CD4-positive, alpha-beta T cell treated with Interleukin-17A for 1 hour (primary cell): ENCODE measurements around the gene TBCCD1.
"Not testable (repeated sequence)": the region's sequence is repeated elsewhere in the genome, so short reads cannot be mapped to it uniquely, and the experiment has no call there.

ENCODE experiments used
- DNase-seq: peaks from one replicate; pipeline ENCODE4 v3.0.0-alpha.2; 2020

Gene TBCCD1

GRCh38 chr3:186551387-186551786 is 15.8 kb downstream of the TBCCD1 start:
- no peak for DNase-seq

GRCh38 chr3:186549497-186549896 is 17.6 kb downstream of the TBCCD1 start:
- DNase-seq = no peak

- no peak for DNase-seq
Measured at GRCh38 chr3:186544281-186544680, 22.9 kb downstream of the TBCCD1 start, which contains the start of gene CRYGS. TSS of gene CRYGS (minus strand) at chr3:186544380. CDS start at chr3:186544326, 54 bp downstream.

GRCh38 chr3:186540835-186541226 is 26.3 kb downstream of the TBCCD1 start:
- DNase-seq = no peak

DNA sequence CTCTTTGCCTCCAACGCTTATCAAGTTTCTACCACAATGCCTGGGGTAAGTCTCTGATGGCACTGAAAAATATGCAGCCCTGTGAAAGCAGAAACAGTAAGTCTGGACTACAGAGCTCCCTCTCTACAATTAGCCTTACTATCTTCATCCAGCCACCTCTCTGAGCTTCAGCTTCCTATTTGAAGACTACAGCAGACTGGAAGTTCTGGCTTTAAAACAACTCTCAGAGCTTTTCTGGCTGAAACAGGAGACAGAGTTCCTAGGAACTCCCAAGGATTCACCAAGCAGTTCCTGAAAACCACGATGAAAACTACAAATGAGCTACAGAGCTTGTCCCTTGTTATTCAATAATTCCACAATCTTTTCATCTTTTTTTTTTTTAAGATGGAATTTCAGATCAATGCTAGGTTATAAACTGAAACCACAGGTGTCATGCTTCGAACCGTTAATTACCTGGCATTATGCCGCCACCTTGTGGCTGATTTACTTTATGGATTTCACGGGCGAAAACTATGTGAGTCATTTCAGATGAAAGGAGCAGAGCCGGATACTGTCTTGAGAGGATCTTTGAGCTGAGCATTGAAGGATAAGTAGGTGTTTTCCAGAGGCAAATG is 26.8 kb downstream of the TBCCD1 start:
- peak; percentile 90 for DNase-seq

- no peak for DNase-seq
Measured at GRCh38 chr3:186538779-186539178, 28.4 kb downstream of the TBCCD1 start.

- DNase-seq = no peak
Measured at GRCh38 chr3:186536883-186537844, 30.0 kb downstream of the TBCCD1 start.

DNA sequence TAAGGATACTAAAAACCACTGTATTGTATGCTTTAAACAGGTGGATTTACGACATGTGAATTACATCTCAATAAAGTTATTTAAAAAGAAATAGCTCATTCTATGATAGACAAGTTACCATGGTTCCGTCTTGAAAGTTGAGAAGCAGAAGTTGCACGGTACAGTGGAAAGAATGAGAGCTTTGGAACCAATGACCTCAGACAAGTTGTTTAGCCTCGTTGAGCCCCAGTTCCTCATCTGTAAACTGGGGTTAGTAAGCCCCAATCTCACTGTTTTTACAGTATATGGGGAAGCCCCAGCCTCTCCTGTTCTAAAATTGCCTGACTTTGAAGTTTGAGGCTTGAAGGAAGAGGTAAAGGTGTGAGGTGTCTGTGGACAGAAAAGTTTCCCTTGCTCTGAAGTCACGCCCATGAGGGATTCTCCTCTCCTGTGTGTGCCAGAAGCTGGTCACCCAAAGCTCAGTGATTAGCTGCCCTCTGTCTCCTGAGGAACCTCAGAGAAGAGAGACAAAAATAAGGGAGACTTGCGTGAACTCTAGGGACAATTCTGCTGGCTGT is 32.9 kb downstream of the TBCCD1 start:
- peak; percentile 69 for DNase-seq

DNA sequence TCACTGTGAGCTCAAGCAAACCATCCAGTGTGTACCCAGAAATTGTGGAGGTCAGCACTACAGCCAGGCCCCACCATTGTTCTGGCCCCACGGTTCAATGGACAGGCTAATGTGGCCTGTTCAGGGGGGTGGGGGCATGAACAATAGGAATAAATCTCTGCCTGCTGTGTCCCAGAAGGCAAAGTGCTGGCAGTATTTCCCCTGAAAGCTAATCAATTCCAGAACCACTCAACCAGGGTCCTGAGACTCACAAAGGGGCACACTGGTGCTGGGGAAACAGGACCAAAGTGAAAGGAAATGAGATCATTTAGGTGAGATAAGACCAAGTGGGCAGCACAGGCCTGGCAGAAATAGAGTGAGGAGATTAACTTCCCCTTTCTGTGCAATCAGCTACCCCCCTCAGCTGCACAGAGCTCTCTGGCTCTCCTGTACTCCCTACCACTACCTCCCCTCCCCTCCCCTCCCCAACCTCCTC is 34.5 kb downstream of the TBCCD1 start:
- no peak for DNase-seq

- not testable (repeated sequence) for DNase-seq
Measured at GRCh38 chr3:186531694-186532093, 35.4 kb downstream of the TBCCD1 start.

GRCh38 chr3:186530415-186530814 is 36.7 kb downstream of the TBCCD1 start:
- no peak for DNase-seq

DNA sequence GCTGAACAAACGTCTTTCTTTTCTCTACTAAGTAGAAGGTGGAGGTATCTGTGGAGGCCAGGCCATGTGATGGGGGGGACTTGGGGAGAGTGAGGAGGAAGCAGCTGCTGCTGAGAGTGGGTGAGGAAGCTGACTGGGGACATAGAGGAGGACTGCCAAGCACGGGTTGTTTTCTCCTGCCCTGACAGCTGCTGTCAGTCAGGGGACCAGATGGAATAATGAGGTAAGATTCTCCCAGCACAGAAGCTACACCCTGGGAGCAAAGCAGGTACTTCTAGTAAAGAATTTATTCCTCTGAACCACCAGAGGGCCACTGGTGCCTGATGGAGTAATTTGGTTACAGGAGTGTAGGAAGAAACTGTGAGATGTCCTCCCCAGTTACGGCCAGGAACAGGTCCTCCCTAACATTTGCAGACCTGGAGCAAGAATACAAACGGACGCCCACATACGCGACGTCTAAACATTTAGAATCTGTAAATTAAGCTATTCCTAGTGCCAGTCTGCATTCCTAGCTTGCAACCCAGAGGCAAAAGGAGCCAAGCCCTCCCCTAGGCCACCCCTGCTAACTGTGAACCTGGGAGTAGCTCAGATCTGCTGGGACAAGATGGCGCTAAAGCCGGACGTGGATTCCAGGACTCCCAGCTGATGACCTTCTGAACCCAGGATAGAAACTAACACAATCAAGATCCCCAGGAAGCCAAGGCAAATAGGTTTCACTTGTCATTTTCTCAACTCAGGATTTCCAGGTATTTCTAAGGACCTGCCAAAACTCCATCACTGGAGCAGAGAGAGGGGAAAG is 37.7 kb downstream of the TBCCD1 start:
- no peak for DNase-seq

- no peak for DNase-seq
Measured at GRCh38 chr3:186526256-186526606, 40.9 kb downstream of the TBCCD1 start.

GRCh38 chr3:186525369-186526255 is 41.5 kb downstream of the TBCCD1 start:
- no peak for DNase-seq

GRCh38 chr3:186524616-186525015 is 42.5 kb downstream of the TBCCD1 start:
- no peak for DNase-seq

GRCh38 chr3:186523434-186523833 is 43.7 kb downstream of the TBCCD1 start:
- no peak for DNase-seq

- no peak for DNase-seq
Measured at GRCh38 chr3:186523022-186523421, 44.1 kb downstream of the TBCCD1 start.

DNA sequence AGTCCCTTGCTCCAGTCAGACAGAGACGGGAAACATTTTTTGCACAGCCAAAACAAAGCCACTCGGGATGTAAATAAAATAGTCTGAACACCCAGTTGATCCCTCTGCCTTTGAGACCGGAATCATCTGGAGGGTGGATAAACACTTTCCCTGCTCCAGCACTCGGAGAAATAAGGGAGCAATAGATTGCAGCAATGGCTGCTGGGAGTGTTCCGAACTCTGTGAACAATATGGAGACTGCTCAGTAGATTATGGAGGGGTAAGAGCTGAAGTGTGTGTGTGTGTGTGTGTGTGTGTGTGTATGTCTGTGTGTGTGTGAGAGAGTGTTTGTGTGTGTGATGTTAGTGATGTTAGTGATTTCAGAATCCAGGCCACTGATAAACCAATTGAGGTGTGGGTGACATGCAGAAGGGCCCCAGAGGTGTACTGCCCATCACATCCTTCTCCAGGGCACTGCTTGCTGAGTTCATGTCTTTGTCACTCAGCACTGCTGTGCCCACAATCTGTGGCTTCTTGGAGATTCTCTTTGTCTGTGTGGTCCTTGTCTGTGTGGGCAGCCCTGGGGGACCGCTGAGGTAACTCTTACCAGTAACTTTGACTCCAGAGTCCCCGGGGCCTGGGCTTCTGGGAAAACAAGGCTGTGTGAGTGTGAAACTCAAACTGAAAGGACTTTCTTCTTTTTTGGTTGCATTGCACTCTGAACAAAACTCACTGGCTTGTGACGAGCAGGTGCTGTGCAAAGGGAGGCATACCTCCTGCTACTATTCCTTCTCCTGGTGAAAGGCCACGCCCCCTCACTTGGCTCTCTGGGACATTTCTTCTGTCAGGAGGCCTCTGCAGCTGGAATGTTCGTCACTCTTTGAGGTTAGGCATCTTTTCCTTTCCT is 45.9 kb downstream of the TBCCD1 start:
- no peak for DNase-seq

- no peak for DNase-seq
Measured at GRCh38 chr3:186520431-186520830, 46.7 kb downstream of the TBCCD1 start.

- DNase-seq = peak; percentile 82
Measured at GRCh38 chr3:186519021-186519658, 48.0 kb downstream of the TBCCD1 start.
